Smooth muscle cell (in vitro differentiated cells): ENCODE measurements around the gene PROK1. TPM values are rescaled to one million over a fixed set of nuclear protein-coding genes. Genes with fewer than 3 reads are reported as not detected.

Experiments
- DNase-seq: peaks from one replicate; lab custom pipeline; 2025; ENCODE audit not compliant: unreplicated experiment; lab: John Stamatoyannopoulos, UW
- H2AFZ ChIP-seq: fragments of 200-600 bp; sonication (generic); 2 replicates; pipeline ENCODE4 v1.6.0; 2016; ENCODE audit warnings: antibody characterized with exemption, low read depth, mild to moderate bottlenecking
- H3F3A ChIP-seq: fragments of 200-600 bp; sonication (generic); 2 replicates; pipeline ENCODE4 v1.6.0; 2017; ENCODE audit warnings: antibody characterized with exemption, low read depth
- H3K27ac ChIP-seq: fragments of 200-600 bp; sonication (generic); 2 replicates; pipeline ENCODE4 v1.5.1; 2016; ENCODE audit warnings: low read depth, mild to moderate bottlenecking
- H3K27me3 ChIP-seq: fragments of 200-600 bp; sonication (generic); 2 replicates; pipeline ENCODE4 v1.6.1; 2016; ENCODE audit warnings: low read depth, mild to moderate bottlenecking
- H3K36me3 ChIP-seq: fragments of 200-600 bp; sonication (generic); 2 replicates; pipeline ENCODE4 v1.5.1; 2016; ENCODE audit warnings: low read depth
- H3K4me1 ChIP-seq: fragments of 200-600 bp; sonication (generic); 2 replicates; pipeline ENCODE4 v1.5.1; 2016; ENCODE audit warnings: low read depth
- H3K4me2 ChIP-seq: fragments of 200-600 bp; sonication (generic); 2 replicates; pipeline ENCODE4 v1.6.0; 2016; ENCODE audit warnings: mild to moderate bottlenecking
- H3K4me3 ChIP-seq: fragments of 200-600 bp; sonication (generic); 2 replicates; pipeline ENCODE4 v1.5.1; 2016; ENCODE audit warnings: mild to moderate bottlenecking
- H3K79me2 ChIP-seq: fragments of 200-600 bp; sonication (generic); 2 replicates; pipeline ENCODE4 v1.6.0; 2016; ENCODE audit warnings: low read depth, mild to moderate bottlenecking
- H3K9ac ChIP-seq: fragments of 200-600 bp; sonication (generic); 2 replicates; pipeline ENCODE4 v1.6.0; 2016; ENCODE audit warnings: low read depth
- H3K9me3 ChIP-seq: fragments of 200-600 bp; sonication (generic); replicated peaks from 2 replicates; pipeline ENCODE4 v1.5.1; 2016; ENCODE audit warnings: low read depth
- H4K20me1 ChIP-seq: fragments of 200-600 bp; sonication (generic); 2 replicates; pipeline ENCODE4 v1.6.0; 2016; ENCODE audit warnings: low read depth
- CTCF ChIP-seq: fragments of 200-600 bp; sonication (generic); IDR thresholded peaks from 2 replicates; pipeline ENCODE4 v1.5.1; 2017; ENCODE audit warnings: borderline replicate concordance, mild to moderate bottlenecking, antibody characterized with exemption; ENCODE audit not compliant: insufficient read depth, poor library complexity, severe bottlenecking
- WGBS: methylation state at CpG from one replicate; pipeline ENCODE4 v1.1.7; 2016; ENCODE audit warnings: low lambda C conversion rate; 5-methylcytosine and 5-hydroxymethylcytosine counted together
- polyA plus RNA-seq: library from polyadenylated mRNA; unstranded; fragments of >200 nt; fragmentation: Nextera tagmentation; extraction: Ambion mirVana; gene quantifications from 2 replicates; pipeline ENCODE4 v1.2.1, GENCODE V29; 2016
- total RNA-seq: library from RNA; depleted of rRNA; stranded (reverse); fragments of >200 nt; gene quantifications from 2 replicates; pipeline ENCODE4 v1.2.3, GENCODE V29; 2014

The PROK1 gene
- total and polyA plus RNA-seq, 2 experiments from 2014 or later, result 43.0 to 69.5 TPM

GRCh38 chr1:110462964-110463363 is 12.0 kb downstream of the PROK1 start:
- Histone ChIP-seq H3K9me3 (no peaks in the 10 kb centered on the region), H3K79me2 (no peaks in the 10 kb centered on the region), H3K36me3 (no peaks in the 10 kb centered on the region), H3K27me3 (no peaks in the 10 kb centered on the region), H3K27ac (peak overlapping the region; percentile 95), H3K4me2 (peak overlapping the region; percentile 46), H3K4me1 (no peaks in the 10 kb centered on the region), H3K9ac (peak overlapping the region; percentile 39), H4K20me1 (no peaks in the 10 kb centered on the region), H2AFZ (no peak overlapping the region), H3K4me3 (no peak overlapping the region), H3F3A (peaks cover 12% of the 10 kb centered on the region)
- no peak for TF ChIP-seq CTCF
- DNase-seq, result no peak

DNA sequence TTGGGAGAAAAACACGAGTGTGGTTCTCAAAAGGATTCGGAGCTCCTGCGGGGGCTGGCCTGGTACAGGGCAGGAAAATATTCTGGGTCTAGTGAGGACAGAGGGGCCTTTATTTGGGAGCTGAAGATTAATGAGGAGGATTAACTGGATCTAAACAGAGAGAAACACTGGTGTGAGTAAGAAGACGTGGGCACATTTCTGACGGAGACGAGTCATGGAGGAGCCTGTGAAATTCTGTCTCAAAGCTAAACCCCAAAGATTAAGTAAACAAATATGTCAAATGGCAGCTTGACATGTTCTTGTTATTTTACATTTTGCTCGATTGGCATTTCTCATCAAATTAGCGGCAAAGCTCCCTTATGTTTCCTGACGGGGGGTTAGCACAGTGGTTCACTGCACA is 12.8 kb downstream of the PROK1 start:
- no peak overlapping the region for H2AFZ ChIP-seq
- H3K79me2 ChIP-seq, result no peaks in the 10 kb centered on the region
- no peak for DNase-seq
- 28% methylated on average over 9 of the region's 9 CpGs for WGBS
- H4K20me1 ChIP-seq, result no peaks in the 10 kb centered on the region
- H3K27me3 ChIP-seq, result no peaks in the 10 kb centered on the region
- no peak overlapping the region for H3K4me3 ChIP-seq
- peak overlapping the region; percentile 65 for H3K9ac ChIP-seq
- no peaks in the 10 kb centered on the region for H3K36me3 ChIP-seq
- H3K9me3 ChIP-seq, result no peaks in the 10 kb centered on the region
- peak overlapping the region; percentile 95 for H3K27ac ChIP-seq
- H3K4me2 ChIP-seq, result peak overlapping the region; percentile 75
- no peak for TF ChIP-seq CTCF
- H3F3A ChIP-seq, result peaks cover 12% of the 10 kb centered on the region
- H3K4me1 ChIP-seq, result no peaks in the 10 kb centered on the region

DNA sequence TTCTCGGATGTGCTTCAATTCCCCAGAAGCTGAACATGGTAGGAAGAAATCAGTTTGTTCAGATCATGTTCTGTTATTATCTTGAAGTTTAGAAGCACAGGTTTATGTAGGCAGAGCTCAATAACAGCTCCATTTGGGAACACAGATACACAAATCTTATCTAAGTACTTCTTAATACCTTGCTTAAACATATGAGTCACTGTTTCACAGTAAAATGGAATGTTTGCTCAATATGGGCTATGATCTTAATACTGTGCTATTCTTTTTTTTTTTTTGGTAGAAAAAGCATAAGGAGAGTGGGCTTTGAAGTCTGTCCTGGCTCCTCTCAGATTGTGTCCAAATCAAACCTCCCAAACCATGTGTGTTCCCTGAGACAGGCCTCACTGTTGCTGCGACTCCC is 13.4 kb downstream of the PROK1 start:
- Histone ChIP-seq H3K36me3 (no peaks in the 10 kb centered on the region), H3K4me3 (no peak overlapping the region), H4K20me1 (no peaks in the 10 kb centered on the region), H3K79me2 (no peaks in the 10 kb centered on the region), H3K9me3 (no peaks in the 10 kb centered on the region), H2AFZ (no peak overlapping the region), H3K4me2 (peak overlapping the region; percentile 75), H3F3A (peaks cover 12% of the 10 kb centered on the region), H3K4me1 (no peaks in the 10 kb centered on the region), H3K27ac (peak overlapping the region; percentile 95), H3K9ac (peak overlapping the region; percentile 65), H3K27me3 (no peaks in the 10 kb centered on the region)
- TF ChIP-seq CTCF, result no peak
- WGBS, result 20% methylated on average over 2 of the region's 2 CpGs
- no peak for DNase-seq

DNA sequence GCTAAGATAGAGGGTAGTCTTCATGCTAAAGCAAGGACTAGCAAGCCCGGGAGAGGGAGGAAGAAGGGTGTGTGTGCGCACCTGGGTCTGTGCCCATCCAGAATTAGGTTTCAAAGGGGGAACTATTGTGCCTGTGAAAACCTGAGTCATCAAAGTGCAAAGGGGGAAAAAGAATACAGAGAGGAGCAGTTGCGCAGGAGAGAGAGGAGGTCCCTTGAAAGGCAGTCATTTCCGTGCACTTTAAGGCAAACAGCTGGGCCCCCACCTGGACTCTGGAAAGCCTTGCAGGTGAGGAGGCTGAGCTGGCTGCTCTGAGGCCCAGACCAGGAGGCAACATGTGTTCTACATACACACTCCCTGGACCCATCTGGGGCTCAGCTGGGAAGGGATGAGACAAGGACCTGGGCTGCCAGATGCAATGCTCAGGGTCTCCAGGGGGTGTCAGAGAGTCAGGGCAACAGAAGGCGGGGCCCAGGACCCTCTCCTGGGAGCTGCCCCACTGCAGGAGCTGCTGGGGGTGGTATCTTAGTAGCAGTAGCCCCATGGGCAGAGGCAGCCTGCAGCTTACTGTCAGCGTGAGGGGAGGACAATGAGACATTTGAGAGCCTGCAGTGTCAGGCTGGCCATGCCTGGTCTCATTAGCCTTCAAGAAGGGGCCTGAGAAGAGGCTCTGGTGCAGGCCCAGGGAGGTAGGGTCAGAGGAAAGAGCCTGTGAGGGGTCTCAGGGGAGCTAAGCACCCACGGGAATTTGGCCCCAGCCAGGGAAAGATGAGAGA is 14.3 kb downstream of the PROK1 start:
- Histone ChIP-seq H3K27ac (peak overlapping the region; percentile 95), H3K36me3 (no peaks in the 10 kb centered on the region), H3K4me3 (no peak overlapping the region), H3K4me1 (no peaks in the 10 kb centered on the region), H3K79me2 (no peaks in the 10 kb centered on the region), H3K9ac (peak overlapping the region; percentile 2), H3K4me2 (peak overlapping the region; percentile 75), H3F3A (peaks cover 12% of the 10 kb centered on the region), H4K20me1 (no peaks in the 10 kb centered on the region), H3K9me3 (no peaks in the 10 kb centered on the region), H2AFZ (no peak overlapping the region), H3K27me3 (no peaks in the 10 kb centered on the region)
- no peak for DNase-seq
- no peak for TF ChIP-seq CTCF
- 78% methylated on average over 7 of the region's 7 CpGs for WGBS
